SIG-M5 (cell line): ENCODE results near the gene GDI1.

ENCODE experiments used
- DNase-seq: peaks from one replicate; lab custom pipeline; 2025; lab: John Stamatoyannopoulos, UW

The GDI1 gene

GRCh38 chrX:154462396-154462795, 25.4 kb downstream of the GDI1 start:
- DNase-seq: no peak

- no peak for DNase-seq
These were observed 26.8 kb downstream of the GDI1 start for GRCh38 chrX:154463611-154464220.

- no peak for DNase-seq
These were observed 27.9 kb downstream of the GDI1 start for GRCh38 chrX:154464806-154465365.

- no peak for DNase-seq
These were observed 28.6 kb downstream of the GDI1 start for GRCh38 chrX:154465601-154466000.

- DNase-seq: no peak
These were observed 29.1 kb downstream of the GDI1 start for GRCh38 chrX:154466036-154466435.

GRCh38 chrX:154466907-154467306, 30.0 kb downstream of the GDI1 start:
- DNase-seq: no peak

GRCh38 chrX:154467556-154467955, 30.6 kb downstream of the GDI1 start:
- DNase-seq: no peak

GRCh38 chrX:154468217-154468616, 31.3 kb downstream of the GDI1 start:
- no peak for DNase-seq

GRCh38 chrX:154469114-154469513, 32.2 kb downstream of the GDI1 start:
- DNase-seq: no peak

- DNase-seq: no peak
These were observed 32.9 kb downstream of the GDI1 start for GRCh38 chrX:154469880-154470279.

- no peak for DNase-seq
These were observed 33.5 kb downstream of the GDI1 start for GRCh38 chrX:154470434-154470833.

GRCh38 chrX:154470914-154471568, 34.1 kb downstream of the GDI1 start:
- no peak for DNase-seq

- no peak for DNase-seq
These were observed 35.1 kb downstream of the GDI1 start for GRCh38 chrX:154471839-154472684.

GRCh38 chrX:154472685-154473632, 36.0 kb downstream of the GDI1 start:
- DNase-seq: no peak

- DNase-seq: no peak
These were observed 36.7 kb downstream of the GDI1 start for GRCh38 chrX:154473683-154474082.

- DNase-seq: no peak
These were observed 39.9 kb downstream of the GDI1 start for GRCh38 chrX:154476821-154477220.

- no peak for DNase-seq
These were observed 41.0 kb downstream of the GDI1 start for GRCh38 chrX:154477891-154478477.

GRCh38 chrX:154478728-154479622, 42.0 kb downstream of the GDI1 start, which contains the start of gene LAGE3:
Gene LAGE3 (minus strand): TSS chrX:154479281. CDS start chrX:154478915, 366 bp downstream.
- DNase-seq: no peak

GRCh38 chrX:154481195-154481594, 44.2 kb downstream of the GDI1 start:
- no peak for DNase-seq
